ENCODE data around the gene MTRR. TPM values are rescaled to one million over a fixed set of nuclear protein-coding genes. Genes with fewer than 3 reads are reported as not detected.

Gene MTRR
- total RNA-seq, 1 donor from 2014 or later, result 28.4 TPM

DNA sequence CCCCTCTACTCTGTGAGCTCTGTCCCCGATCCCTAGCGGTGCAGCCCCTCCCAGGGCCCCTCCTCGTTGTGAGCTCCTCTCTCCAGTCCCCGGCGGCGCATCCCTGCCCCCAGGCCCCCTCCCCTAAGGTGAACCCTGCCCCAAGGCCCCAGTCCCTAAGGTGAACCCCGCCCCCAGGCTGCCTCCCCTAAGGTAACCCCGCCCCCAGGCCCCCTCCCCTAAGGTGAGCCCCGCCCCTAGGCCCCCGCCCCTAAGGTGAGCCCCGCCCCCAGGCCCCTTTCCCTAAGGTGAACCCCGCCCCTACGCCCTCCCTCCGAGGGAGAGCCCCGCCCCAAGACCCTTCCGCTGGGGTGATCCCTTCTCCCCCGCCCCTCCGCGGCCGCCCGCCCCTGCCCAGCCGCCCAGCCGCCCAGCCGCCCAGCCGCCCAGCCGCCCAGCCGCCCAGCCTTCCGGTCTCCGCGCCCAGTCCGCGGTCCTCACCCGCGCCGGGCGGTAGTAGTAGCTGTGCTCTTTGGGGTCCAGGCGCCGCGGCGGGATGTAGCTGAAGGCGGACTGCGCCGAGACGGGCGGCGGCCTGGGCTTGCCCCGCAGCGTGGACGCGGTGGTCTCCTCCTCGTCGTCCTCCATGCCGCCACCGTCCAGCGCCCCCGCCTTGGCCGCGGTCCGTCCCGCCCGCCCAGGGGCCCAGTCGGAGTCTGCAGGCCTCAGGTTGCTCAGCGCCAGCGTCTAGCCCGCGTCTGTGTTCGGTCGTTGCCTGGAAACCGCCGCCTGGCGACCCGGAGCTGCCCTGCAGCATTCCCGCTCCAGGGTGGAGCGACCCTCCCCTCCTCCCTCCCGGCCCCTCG lies 18.3 kb upstream of the MTRR start, which contains the start of gene CFAP90:
CFAP90 (minus strand) TSS at position 739 of the 845 bp plus-strand sequence; CDS start at position 627, 112 bp downstream.
- Mint-ChIP-seq H3K36me3 (ENCODE audit: low read depth, unreplicated experiment) (no peaks in the 10 kb centered on the region), H3K27ac (ENCODE audit: unreplicated experiment) (peak within 1 kb of the TSS; percentile 82)
- peak; percentile 85 for DNase-seq (ENCODE audit: low spot score)

DNA sequence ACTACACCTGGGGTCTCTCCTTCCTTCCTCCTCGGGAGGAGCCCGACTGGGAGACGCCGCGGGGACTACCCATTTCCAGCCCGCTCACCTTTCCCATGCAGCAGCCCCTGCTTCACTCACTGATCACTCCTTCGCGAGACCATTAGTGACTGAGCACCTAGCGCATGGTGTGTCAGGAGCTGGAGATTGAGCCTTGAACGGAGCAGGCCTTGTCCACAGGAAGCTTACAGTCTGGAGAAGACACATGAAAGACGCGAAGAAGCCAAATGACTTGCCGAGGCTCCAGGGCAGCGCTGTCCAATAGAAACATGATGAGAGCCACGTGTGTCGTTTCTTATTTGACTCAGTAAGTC lies 17.7 kb upstream of the MTRR start:
- Mint-ChIP-seq H3K4me3 (ENCODE audit: unreplicated experiment) (peak overlapping the region; percentile 86), H3K9me3 (ENCODE audit: unreplicated experiment) (no peaks in the 10 kb centered on the region), H3K27me3 (ENCODE audit: unreplicated experiment) (peaks cover 18% of the 10 kb centered on the region), H3K27ac (ENCODE audit: unreplicated experiment) (peak overlapping the region; percentile 82), H3K4me1 (ENCODE audit: unreplicated experiment) (no peaks in the 10 kb centered on the region), H3K36me3 (ENCODE audit: low read depth, unreplicated experiment) (no peaks in the 10 kb centered on the region)
- TF ChIP-seq, protein P1, sequence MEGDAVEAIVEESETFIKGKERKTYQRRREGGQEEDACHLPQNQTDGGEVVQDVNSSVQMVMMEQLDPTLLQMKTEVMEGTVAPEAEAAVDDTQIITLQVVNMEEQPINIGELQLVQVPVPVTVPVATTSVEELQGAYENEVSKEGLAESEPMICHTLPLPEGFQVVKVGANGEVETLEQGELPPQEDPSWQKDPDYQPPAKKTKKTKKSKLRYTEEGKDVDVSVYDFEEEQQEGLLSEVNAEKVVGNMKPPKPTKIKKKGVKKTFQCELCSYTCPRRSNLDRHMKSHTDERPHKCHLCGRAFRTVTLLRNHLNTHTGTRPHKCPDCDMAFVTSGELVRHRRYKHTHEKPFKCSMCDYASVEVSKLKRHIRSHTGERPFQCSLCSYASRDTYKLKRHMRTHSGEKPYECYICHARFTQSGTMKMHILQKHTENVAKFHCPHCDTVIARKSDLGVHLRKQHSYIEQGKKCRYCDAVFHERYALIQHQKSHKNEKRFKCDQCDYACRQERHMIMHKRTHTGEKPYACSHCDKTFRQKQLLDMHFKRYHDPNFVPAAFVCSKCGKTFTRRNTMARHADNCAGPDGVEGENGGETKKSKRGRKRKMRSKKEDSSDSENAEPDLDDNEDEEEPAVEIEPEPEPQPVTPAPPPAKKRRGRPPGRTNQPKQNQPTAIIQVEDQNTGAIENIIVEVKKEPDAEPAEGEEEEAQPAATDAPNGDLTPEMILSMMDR (IDR thresholded peaks at IDR 0.05; ENCODE audit: unreplicated experiment), result no peak
- no peak for DNase-seq (ENCODE audit: low spot score)

More for the DNA sequence above, 18.3 kb upstream of the MTRR start, which contains the start of gene CFAP90:
- Mint-ChIP-seq H3K4me1 (ENCODE audit: unreplicated experiment) (no peaks in the 10 kb centered on the region), H3K4me3 (ENCODE audit: unreplicated experiment) (peak within 1 kb of the TSS; percentile 86), H3K27me3 (ENCODE audit: unreplicated experiment) (peaks cover 18% of the 10 kb centered on the region), H3K9me3 (ENCODE audit: unreplicated experiment) (no peaks in the 10 kb centered on the region)
- TF ChIP-seq, protein P1 (IDR thresholded peaks at IDR 0.05; ENCODE audit: unreplicated experiment), result peak; percentile 45

DNA sequence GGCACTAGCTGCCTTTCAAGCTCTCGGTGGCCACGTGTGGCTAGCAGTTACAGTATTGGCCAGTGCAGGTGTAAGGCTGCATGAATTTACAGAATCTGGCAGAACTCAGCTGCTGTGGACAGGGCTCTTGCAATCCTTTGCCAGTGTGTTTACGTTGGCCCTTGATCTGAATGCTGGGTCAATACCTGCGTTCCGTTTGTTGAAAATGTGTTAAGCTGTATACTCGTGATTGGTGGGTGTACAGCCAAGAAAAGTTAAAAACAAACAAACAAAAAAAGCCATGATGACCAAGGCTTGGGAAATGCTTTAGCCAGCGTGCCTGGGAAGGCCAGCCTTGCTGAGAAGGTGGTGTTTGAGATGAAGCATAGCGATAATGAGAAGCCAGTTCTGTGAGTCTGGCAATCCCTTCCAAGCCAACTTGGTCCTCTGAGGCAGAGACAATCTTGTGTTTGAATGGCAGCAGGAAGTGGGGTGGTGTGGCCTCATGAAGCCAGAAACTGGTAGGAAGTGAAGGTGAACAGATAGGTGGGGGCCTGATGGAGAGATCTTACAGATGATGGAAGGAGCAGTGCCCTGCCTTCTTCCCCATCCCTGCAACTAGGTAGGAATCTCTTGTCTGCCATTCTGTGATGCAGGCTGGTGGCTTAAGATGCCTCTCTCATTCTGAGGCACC lies 17.2 kb upstream of the MTRR start:
- no peaks in the 10 kb centered on the region for H3K4me1 Mint-ChIP-seq (ENCODE audit: unreplicated experiment)
- TF ChIP-seq, protein P1 (IDR thresholded peaks at IDR 0.05; ENCODE audit: unreplicated experiment), result no peak
- no peaks in the 10 kb centered on the region for H3K9me3 Mint-ChIP-seq (ENCODE audit: unreplicated experiment)
- H3K36me3 Mint-ChIP-seq (ENCODE audit: low read depth, unreplicated experiment), result no peaks in the 10 kb centered on the region
- peaks cover 18% of the 10 kb centered on the region for H3K27me3 Mint-ChIP-seq (ENCODE audit: unreplicated experiment)
- H3K27ac Mint-ChIP-seq (ENCODE audit: unreplicated experiment), result peak overlapping the region; percentile 22
- DNase-seq (ENCODE audit: low spot score), result no peak
- H3K4me3 Mint-ChIP-seq (ENCODE audit: unreplicated experiment), result peak overlapping the region; percentile 59

DNA sequence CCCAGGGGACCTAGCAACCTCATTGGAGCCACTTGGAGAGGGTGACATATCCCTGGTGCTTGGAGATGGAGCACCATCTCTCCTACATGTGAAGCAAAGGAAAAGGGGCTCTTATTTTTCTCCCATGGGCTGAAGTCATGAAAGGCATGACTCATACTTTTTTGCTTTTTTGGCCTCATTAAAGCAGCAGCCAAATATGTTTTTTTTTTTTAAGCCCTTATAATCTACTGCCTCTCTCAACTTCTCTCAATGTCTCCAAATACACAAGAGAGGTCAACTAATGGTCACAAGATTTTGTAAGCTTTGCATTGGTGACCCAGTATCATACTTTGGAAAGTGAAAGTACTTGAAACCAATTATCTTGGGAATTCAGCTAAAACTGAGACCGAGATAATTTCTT lies 16.4 kb upstream of the MTRR start:
- H3K27ac Mint-ChIP-seq (ENCODE audit: unreplicated experiment), result no peak overlapping the region

More for the DNA sequence above, 16.4 kb upstream of the MTRR start:
- Mint-ChIP-seq H3K27me3 (ENCODE audit: unreplicated experiment) (peaks cover 18% of the 10 kb centered on the region), H3K36me3 (ENCODE audit: low read depth, unreplicated experiment) (no peaks in the 10 kb centered on the region), H3K4me3 (ENCODE audit: unreplicated experiment) (peak overlapping the region; percentile 22), H3K9me3 (ENCODE audit: unreplicated experiment) (no peaks in the 10 kb centered on the region), H3K4me1 (ENCODE audit: unreplicated experiment) (no peaks in the 10 kb centered on the region)
- TF ChIP-seq, protein P1 (IDR thresholded peaks at IDR 0.05; ENCODE audit: unreplicated experiment), result no peak
- DNase-seq (ENCODE audit: low spot score), result no peak
